GM23338 (cell line): Measurements from ENCODE around the gene ZDHHC20. TPM values are rescaled to one million over a fixed set of nuclear protein-coding genes. Genes with fewer than 3 reads are reported as not detected.

ENCODE experiments used
- ATAC-seq: fragments of 200-7000 bp; cut with Tn5 transposase; 3 replicates; pipeline ENCODE4 v1.9.1; 2020
- DNase-seq: peaks from one replicate; pipeline ENCODE4 v3.0.0-alpha.2; 2015; ENCODE audit warnings: low spot score
- H2AFZ ChIP-seq: fragments of 200-600 bp; sonication (generic); 2 replicates; pipeline ENCODE4 v1.8.0; 2016; ENCODE audit warnings: antibody characterized with exemption, mild to moderate bottlenecking, moderate library complexity
- H3F3A ChIP-seq: fragments of 200-600 bp; sonication (generic); replicated peaks from 2 replicates; pipeline ENCODE4 v1.8.0; 2017; ENCODE audit warnings: antibody characterized with exemption, mixed run types, low read depth
- H3K27ac ChIP-seq: fragments of 200-600 bp; sonication (generic); 2 replicates; pipeline ENCODE4 v1.6.1; 2016; ENCODE audit warnings: low read depth
- H3K27me3 ChIP-seq: fragments of 200-600 bp; sonication (generic); 2 replicates; pipeline ENCODE4 v1.8.0; 2016; ENCODE audit warnings: mild to moderate bottlenecking, mixed run types, moderate library complexity; ENCODE audit not compliant: insufficient read depth
- H3K36me3 ChIP-seq: fragments of 200-600 bp; sonication (generic); 2 replicates; pipeline ENCODE4 v1.8.0; 2016; ENCODE audit warnings: mild to moderate bottlenecking; ENCODE audit not compliant: insufficient read depth
- H3K4me1 ChIP-seq: fragments of 200-600 bp; sonication (generic); 2 replicates; pipeline ENCODE4 v1.8.0; 2016; ENCODE audit warnings: mild to moderate bottlenecking, moderate library complexity; ENCODE audit not compliant: insufficient read depth
- H3K4me2 ChIP-seq: fragments of 200-600 bp; sonication (generic); 2 replicates; pipeline ENCODE4 v1.7.1; 2017; ENCODE audit warnings: mixed run types
- H3K4me3 ChIP-seq: fragments of 200-600 bp; sonication (generic); 2 replicates; pipeline ENCODE4 v1.6.1; 2016; ENCODE audit warnings: mixed run types
- H3K79me2 ChIP-seq: fragments of 200-600 bp; sonication (generic); replicated peaks from 2 replicates; pipeline ENCODE4 v1.8.0; 2017; ENCODE audit warnings: mild to moderate bottlenecking; ENCODE audit not compliant: insufficient read depth
- H3K9me2 ChIP-seq: fragments of 200-600 bp; sonication (generic); 2 replicates; pipeline ENCODE4 v1.8.0; 2017; ENCODE audit not compliant: insufficient read depth
- H4K20me1 ChIP-seq: fragments of 200-600 bp; sonication (generic); replicated peaks from 2 replicates; pipeline ENCODE4 v1.8.0; 2017; ENCODE audit warnings: mild to moderate bottlenecking; ENCODE audit not compliant: insufficient read depth
- H3K27ac Mint-ChIP-seq: 2 replicates; pipeline ENCODE4 v1.8.0; 2020; ENCODE audit warnings: inconsistent platforms, mild to moderate bottlenecking, moderate library complexity, mixed read lengths
- H3K27me3 Mint-ChIP-seq: 3 replicates; pipeline ENCODE4 v1.8.0; 2022; ENCODE audit warnings: low read depth, mild to moderate bottlenecking, moderate library complexity, mixed read lengths, inconsistent platforms; ENCODE audit not compliant: insufficient read depth, poor library complexity
- H3K36me3 Mint-ChIP-seq: 3 replicates; pipeline ENCODE4 v1.8.0; 2021; ENCODE audit warnings: low read depth, mild to moderate bottlenecking, inconsistent platforms, moderate library complexity, mixed read lengths
- H3K4me1 Mint-ChIP-seq: 3 replicates; pipeline ENCODE4 v1.8.0; 2020; ENCODE audit warnings: mild to moderate bottlenecking, inconsistent platforms, mixed read lengths
- H3K4me3 Mint-ChIP-seq: 3 replicates; pipeline ENCODE4 v1.8.0; 2021; ENCODE audit warnings: moderate library complexity, mild to moderate bottlenecking, inconsistent platforms, mixed read lengths
- H3K9me3 Mint-ChIP-seq: 3 replicates; pipeline ENCODE4 v1.8.0; 2020; ENCODE audit warnings: moderate library complexity, mild to moderate bottlenecking, inconsistent platforms, mixed read lengths
- CREB1 ChIP-seq: fragments of 250-450 bp; sonication (Bioruptor Pico); IDR thresholded peaks from 2 replicates; pipeline ENCODE4 v1.5.0; 2020; ENCODE audit warnings: low read depth, mild to moderate bottlenecking, moderate library complexity
- CTCF ChIP-seq, 2 experiments: fragments of 200-600 bp in 1 of 2; sonication (generic) in 1 of 2; conservative IDR thresholded peaks; 2 replicates each; pipeline versions ENCODE4 v1.5.1 to v1.6.1; 2016 to 2017; ENCODE audit warnings: antibody characterized with exemption in 2 of 2, low read depth in 2 of 2, mild to moderate bottlenecking in 2 of 2, moderate library complexity in 1 of 2
- ETS1 ChIP-seq: IDR thresholded peaks from 2 replicates; pipeline ENCODE4 v1.6.1; 2016; ENCODE audit warnings: antibody characterized with exemption
- EZH2 ChIP-seq: fragments of 200-600 bp; sonication (generic); IDR thresholded peaks from one replicate; pipeline ENCODE4 v1.8.0; 2017; ENCODE audit warnings: antibody characterized with exemption, mild to moderate bottlenecking, low read depth; ENCODE audit not compliant: unreplicated experiment
- EZH2phosphoT487 ChIP-seq: fragments of 200-600 bp; sonication (generic); IDR thresholded peaks from one replicate; pipeline ENCODE4 v1.8.1; 2018; ENCODE audit warnings: antibody characterized with exemption; ENCODE audit not compliant: unreplicated experiment
- JUNB ChIP-seq: IDR thresholded peaks from one replicate; pipeline ENCODE4 v1.6.1; 2016; ENCODE audit warnings: antibody characterized with exemption; ENCODE audit not compliant: unreplicated experiment
- NANOG ChIP-seq: IDR thresholded peaks from 2 replicates; pipeline ENCODE4 v1.6.1; 2016; ENCODE audit warnings: antibody characterized with exemption, borderline replicate concordance
- POLR2AphosphoS5 ChIP-seq: IDR thresholded peaks from 2 replicates; pipeline ENCODE4 v1.6.1; 2016; ENCODE audit warnings: antibody characterized with exemption, low read depth
- REST ChIP-seq: IDR thresholded peaks from one replicate; pipeline ENCODE4 v1.6.1; 2018; ENCODE audit warnings: antibody characterized with exemption; ENCODE audit not compliant: unreplicated experiment
- STAT1 ChIP-seq: IDR thresholded peaks from one replicate; pipeline ENCODE4 v1.6.1; 2016; ENCODE audit warnings: antibody characterized with exemption; ENCODE audit not compliant: unreplicated experiment
- ZNF331 ChIP-seq: fragments of 250-450 bp; sonication (Bioruptor Pico); IDR thresholded peaks from 2 replicates; pipeline ENCODE4 v1.5.0; 2020; ENCODE audit warnings: low read depth, mild to moderate bottlenecking, moderate library complexity
- ZNF462 ChIP-seq: fragments of 250-450 bp; sonication (Bioruptor Pico); IDR thresholded peaks from 2 replicates; pipeline ENCODE4 v1.5.0; 2020; ENCODE audit warnings: mild to moderate bottlenecking, moderate library complexity
- polyA plus RNA-seq: library from polyadenylated mRNA; unstranded; fragments of >200 nt; fragmentation: Nextera tagmentation; extraction: Ambion mirVana; gene quantifications from 2 replicates; pipeline ENCODE4 v1.2.1, GENCODE V29; 2016
- total RNA-seq: library from RNA; depleted of rRNA; stranded (reverse); fragments of >200 nt; shearing (Covaris generic); gene quantifications from 2 replicates; pipeline ENCODE4 v1.2.3, GENCODE V29; 2014

The ZDHHC20 gene
- total and polyA plus RNA-seq, 2 experiments from 2014 or later: 37.7 to 119 TPM

GRCh38 chr13:21348488-21349120, 110.5 kb downstream of the ZDHHC20 start:
- no peaks in the 10 kb centered on the region for H3K27me3 ChIP-seq
- H3K4me1 Mint-ChIP-seq: peaks cover 6% of the 10 kb centered on the region; the same call in 2 of the 3 replicates
- no peak for TF ChIP-seq ZNF462 (CRISPR knock-in tag)
- no peak for TF ChIP-seq REST
- no peak for TF ChIP-seq CREB1 (CRISPR knock-in tag)
- TF ChIP-seq ETS1: no peak
- no peak for TF ChIP-seq NANOG
- no peak for TF ChIP-seq ZNF331 (CRISPR knock-in tag)
- no peak for TF ChIP-seq EZH2
- TF ChIP-seq CTCF (conservative IDR thresholded peaks at IDR 0.05; ENCODE audit: low read depth in 2 of 2): no peak
- TF ChIP-seq JUNB: no peak
- TF ChIP-seq STAT1: no peak
- TF ChIP-seq POLR2AphosphoS5: no peak
- TF ChIP-seq EZH2phosphoT487: no peak
- DNase-seq: no peak
- no peaks in the 10 kb centered on the region for H4K20me1 ChIP-seq
- H3K4me3 Mint-ChIP-seq: no peak overlapping the region
- H3F3A ChIP-seq: no peaks in the 10 kb centered on the region
- H3K79me2 ChIP-seq: no peaks in the 10 kb centered on the region
- H2AFZ ChIP-seq: no peak overlapping the region
- peaks cover 8% of the 10 kb centered on the region for H3K27me3 Mint-ChIP-seq
- H3K4me3 ChIP-seq: no peak overlapping the region
- H3K36me3 Mint-ChIP-seq: no peaks in the 10 kb centered on the region
- no peaks in the 10 kb centered on the region for H3K4me1 ChIP-seq
- H3K9me3 Mint-ChIP-seq: no peaks in the 10 kb centered on the region
- no peak overlapping the region for H3K27ac ChIP-seq
- H3K4me2 ChIP-seq: no peak overlapping the region
- H3K27ac Mint-ChIP-seq: no peak overlapping the region; the same call in 1 of the 2 replicates
- no peaks in the 10 kb centered on the region for H3K36me3 ChIP-seq
- no peaks in the 10 kb centered on the region for H3K9me2 ChIP-seq
- no peak for ATAC-seq
